NT2/D1 (cell line): Measurements from ENCODE around the gene KCNJ10.

ENCODE experiments used
- DNase-seq: peaks from one replicate; pipeline ENCODE4 v3.0.0-alpha.2; 2011; ENCODE audit warnings: low read depth, low spot score
- H3K27me3 ChIP-seq: 2 replicates; pipeline ENCODE4 v1.6.0; 2011; ENCODE audit warnings: mild to moderate bottlenecking; ENCODE audit not compliant: insufficient read length, insufficient read depth
- H3K36me3 ChIP-seq: 2 replicates; pipeline ENCODE4 v1.6.1; 2011; ENCODE audit warnings: mild to moderate bottlenecking, low read length, mixed read lengths; ENCODE audit not compliant: insufficient read depth, insufficient read length
- H3K4me1 ChIP-seq: 2 replicates; pipeline ENCODE4 v1.5.1; 2011; ENCODE audit not compliant: insufficient read depth, insufficient read length
- H3K4me3 ChIP-seq: 2 replicates; pipeline ENCODE4 v1.5.1; 2011; ENCODE audit warnings: low read depth; ENCODE audit not compliant: insufficient read length
- H3K9ac ChIP-seq: 2 replicates; pipeline ENCODE4 v1.6.0; 2011; ENCODE audit warnings: low read depth; ENCODE audit not compliant: insufficient read length
- H3K9me3 ChIP-seq: 2 replicates; pipeline ENCODE4 v1.5.1; 2011; ENCODE audit warnings: mild to moderate bottlenecking, low read length; ENCODE audit not compliant: insufficient read depth
- SUZ12 ChIP-seq: IDR thresholded peaks from 2 replicates; pipeline ENCODE4 v1.6.1; 2011; ENCODE audit not compliant: insufficient read length, insufficient read depth; ENCODE audit errors: extremely low read depth
- YY1 ChIP-seq: IDR thresholded peaks from 2 replicates; pipeline ENCODE4 v1.6.1; 2011; ENCODE audit not compliant: insufficient read length, insufficient read depth
- ZNF274 ChIP-seq: IDR thresholded peaks from 2 replicates; pipeline ENCODE4 v1.6.1; 2011; ENCODE audit warnings: mild to moderate bottlenecking, low read depth, low read length

KCNJ10 gene

GRCh38 chr1:159977364-159978106, 92.4 kb downstream of the KCNJ10 start:
- H3K36me3 ChIP-seq, result no peaks in the 10 kb centered on the region
- no peaks in the 10 kb centered on the region for H3K4me1 ChIP-seq
- no peak for TF ChIP-seq SUZ12
- no peak for TF ChIP-seq YY1
- no peak for TF ChIP-seq ZNF274
- no peak for DNase-seq
- H3K4me3 ChIP-seq, result no peak overlapping the region
- no peaks in the 10 kb centered on the region for H3K9me3 ChIP-seq
- H3K27me3 ChIP-seq, result peaks cover 17% of the 10 kb centered on the region
- no peak overlapping the region for H3K9ac ChIP-seq

GRCh38 chr1:159974350-159974965, 95.5 kb downstream of the KCNJ10 start:
- TF ChIP-seq YY1 (no peak), SUZ12 (no peak), ZNF274 (no peak)
- Histone ChIP-seq H3K4me3 (no peak overlapping the region), H3K27me3 (peaks cover 17% of the 10 kb centered on the region), H3K4me1 (peaks cover 2% of the 10 kb centered on the region), H3K9ac (no peak overlapping the region), H3K9me3 (no peaks in the 10 kb centered on the region), H3K36me3 (no peaks in the 10 kb centered on the region)
- DNase-seq, result no peak

- no peak overlapping the region for H3K9ac ChIP-seq
- H3K36me3 ChIP-seq, result no peaks in the 10 kb centered on the region
- peaks cover 17% of the 10 kb centered on the region for H3K27me3 ChIP-seq
- no peak for DNase-seq
- H3K4me1 ChIP-seq, result peaks cover 2% of the 10 kb centered on the region
- no peaks in the 10 kb centered on the region for H3K9me3 ChIP-seq
- TF ChIP-seq SUZ12 (no peak), YY1 (no peak), ZNF274 (no peak)
- H3K4me3 ChIP-seq, result no peak overlapping the region
Observed at GRCh38 chr1:159973350-159973940, 96.5 kb downstream of the KCNJ10 start.

- no peaks in the 10 kb centered on the region; the same call in 1 of the 2 replicates for H3K9me3 ChIP-seq
- no peaks in the 10 kb centered on the region for H3K36me3 ChIP-seq
- peaks cover 17% of the 10 kb centered on the region for H3K27me3 ChIP-seq
- no peak for DNase-seq
- H3K4me1 ChIP-seq, result peaks cover 2% of the 10 kb centered on the region
- no peak overlapping the region for H3K9ac ChIP-seq
- no peak overlapping the region for H3K4me3 ChIP-seq
- no peak for TF ChIP-seq YY1
- TF ChIP-seq ZNF274, result no peak
- TF ChIP-seq SUZ12, result no peak
Observed at GRCh38 chr1:159972443-159973205, 97.3 kb downstream of the KCNJ10 start.

- Histone ChIP-seq H3K9ac (no peak overlapping the region), H3K9me3 (no peaks in the 10 kb centered on the region; the same call in 1 of the 2 replicates), H3K4me1 (peaks cover 2% of the 10 kb centered on the region), H3K27me3 (peaks cover 17% of the 10 kb centered on the region), H3K36me3 (no peaks in the 10 kb centered on the region), H3K4me3 (no peak overlapping the region)
- no peak for TF ChIP-seq ZNF274
- TF ChIP-seq YY1, result no peak
- no peak for TF ChIP-seq SUZ12
- no peak for DNase-seq
Observed at GRCh38 chr1:159970932-159971342, 99.0 kb downstream of the KCNJ10 start.

GRCh38 chr1:159968901-159969300, 101.1 kb downstream of the KCNJ10 start:
- TF ChIP-seq YY1, result no peak
- TF ChIP-seq SUZ12, result no peak
- no peak for TF ChIP-seq ZNF274
- Histone ChIP-seq H3K4me3 (no peak overlapping the region), H3K36me3 (no peaks in the 10 kb centered on the region), H3K9me3 (no peaks in the 10 kb centered on the region; the same call in 1 of the 2 replicates), H3K9ac (no peak overlapping the region), H3K4me1 (peaks cover 2% of the 10 kb centered on the region), H3K27me3 (peaks cover 3% of the 10 kb centered on the region)
- no peak for DNase-seq

GRCh38 chr1:159965263-159965662, 104.7 kb downstream of the KCNJ10 start:
- Histone ChIP-seq H3K4me3 (no peak overlapping the region), H3K36me3 (no peaks in the 10 kb centered on the region), H3K27me3 (no peaks in the 10 kb centered on the region), H3K4me1 (no peaks in the 10 kb centered on the region), H3K9ac (no peak overlapping the region), H3K9me3 (no peaks in the 10 kb centered on the region; the same call in 1 of the 2 replicates)
- no peak for DNase-seq
- TF ChIP-seq SUZ12, result no peak
- TF ChIP-seq ZNF274, result no peak
- no peak for TF ChIP-seq YY1
